GM19043 (cell line): ENCODE measurements around the gene FCHO2.

Source experiments
- ATAC-seq: cut with Tn5 transposase; IDR thresholded peaks from one replicate; pipeline ENCODE4 v1.9.1; 2021; ENCODE audit warnings: low read depth; ENCODE audit not compliant: unreplicated experiment

Gene FCHO2

DNA sequence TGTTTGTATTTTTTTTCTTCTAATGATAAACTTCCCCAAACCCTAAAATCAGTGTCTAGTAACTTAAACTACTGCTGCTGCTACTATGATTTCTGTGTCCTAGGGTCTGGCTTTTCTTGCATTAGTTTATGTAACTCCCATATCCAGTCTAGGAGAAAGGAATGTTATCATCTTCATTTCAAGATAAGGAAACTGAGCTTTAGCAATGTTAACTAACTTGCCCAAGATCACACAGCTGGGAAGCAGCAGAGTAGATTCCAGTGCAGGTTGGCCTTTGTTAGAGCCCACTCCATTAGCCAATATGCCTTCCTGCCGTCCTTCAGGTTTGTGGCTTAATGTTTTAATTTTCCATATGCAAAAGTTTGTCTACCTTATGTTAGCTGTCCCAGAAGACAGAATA lies 175.0 kb downstream of the FCHO2 start:
- no peak for ATAC-seq

GRCh38 chr5:73131711-73132425 lies 176.0 kb downstream of the FCHO2 start:
- no peak for ATAC-seq

- no peak for ATAC-seq
Observed at GRCh38 chr5:73132759-73133158, 176.9 kb downstream of the FCHO2 start.

DNA sequence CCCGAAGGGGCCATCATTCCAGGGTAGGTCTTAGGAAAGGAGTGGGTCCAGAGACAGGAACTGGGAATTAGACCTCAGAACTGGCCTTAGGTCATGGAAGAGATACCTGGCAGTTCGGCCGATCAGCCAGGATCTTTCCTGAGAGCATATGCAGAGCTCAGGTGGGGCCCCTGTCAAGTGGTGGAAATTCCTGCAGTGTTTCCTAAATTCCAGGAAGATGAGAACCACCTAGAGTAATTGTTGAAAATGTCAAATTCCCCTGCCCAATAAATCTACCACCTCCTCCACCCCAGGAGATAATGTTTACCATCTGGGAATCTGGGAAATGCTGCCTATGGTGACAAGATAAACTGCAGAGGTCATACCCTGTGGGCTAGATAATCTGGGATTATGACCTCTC lies 179.2 kb downstream of the FCHO2 start:
- no peak for ATAC-seq

DNA sequence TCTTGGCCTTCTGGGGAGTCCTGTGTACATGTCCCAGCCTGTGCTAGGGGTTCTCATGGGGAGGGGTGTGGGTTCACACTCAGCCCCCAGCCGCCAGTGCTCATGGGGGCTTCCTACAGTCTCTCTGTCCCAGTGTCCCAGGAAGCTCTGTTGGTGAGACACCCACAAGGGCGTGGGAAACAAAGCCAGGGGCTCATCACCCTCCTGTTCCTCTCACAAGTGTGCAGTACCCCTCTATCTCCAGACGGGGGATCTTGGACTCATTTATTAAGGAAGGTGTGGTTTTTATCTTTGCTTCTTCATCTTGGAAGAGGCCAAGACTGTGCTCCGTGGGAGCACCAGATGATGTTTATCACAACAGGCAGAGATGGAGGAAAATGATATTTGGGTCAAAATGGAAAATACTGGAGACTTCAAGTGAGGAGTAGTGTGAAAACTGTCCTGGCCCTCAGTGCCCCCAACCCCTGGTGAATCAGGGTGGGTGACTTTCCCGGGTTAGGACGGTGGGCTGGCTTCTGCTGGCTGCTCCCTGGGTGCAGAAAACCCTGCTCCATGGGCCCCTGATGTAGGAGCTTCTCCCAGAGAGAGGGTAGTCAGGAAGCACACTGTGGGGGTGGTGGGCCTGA lies 179.7 kb downstream of the FCHO2 start:
- no peak for ATAC-seq

DNA sequence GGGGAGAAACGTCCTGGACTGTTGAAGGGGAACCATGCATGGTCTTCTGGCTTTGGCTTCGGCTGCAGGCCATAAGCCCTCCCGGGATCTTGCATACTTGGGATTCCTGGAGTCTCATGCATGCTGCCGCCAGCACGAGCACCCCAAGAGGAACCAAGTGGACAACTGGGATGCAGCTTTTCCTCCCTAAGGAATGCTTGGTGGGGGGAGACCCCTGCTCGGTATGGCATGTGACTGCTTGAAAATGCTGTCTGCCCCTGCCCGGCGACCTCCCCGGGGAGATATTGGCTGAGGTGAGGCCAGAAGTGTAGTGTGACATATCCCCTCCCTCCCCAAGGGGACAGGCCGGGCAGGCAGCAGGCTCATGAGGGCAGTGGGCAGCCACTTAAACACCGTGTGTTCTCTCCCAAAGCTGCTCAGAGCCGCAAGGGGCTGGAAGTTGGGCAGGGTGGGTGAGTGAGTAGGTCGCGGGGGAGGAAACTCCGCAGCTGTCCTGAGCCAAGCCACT lies 180.3 kb downstream of the FCHO2 start:
- ATAC-seq = no peak

DNA sequence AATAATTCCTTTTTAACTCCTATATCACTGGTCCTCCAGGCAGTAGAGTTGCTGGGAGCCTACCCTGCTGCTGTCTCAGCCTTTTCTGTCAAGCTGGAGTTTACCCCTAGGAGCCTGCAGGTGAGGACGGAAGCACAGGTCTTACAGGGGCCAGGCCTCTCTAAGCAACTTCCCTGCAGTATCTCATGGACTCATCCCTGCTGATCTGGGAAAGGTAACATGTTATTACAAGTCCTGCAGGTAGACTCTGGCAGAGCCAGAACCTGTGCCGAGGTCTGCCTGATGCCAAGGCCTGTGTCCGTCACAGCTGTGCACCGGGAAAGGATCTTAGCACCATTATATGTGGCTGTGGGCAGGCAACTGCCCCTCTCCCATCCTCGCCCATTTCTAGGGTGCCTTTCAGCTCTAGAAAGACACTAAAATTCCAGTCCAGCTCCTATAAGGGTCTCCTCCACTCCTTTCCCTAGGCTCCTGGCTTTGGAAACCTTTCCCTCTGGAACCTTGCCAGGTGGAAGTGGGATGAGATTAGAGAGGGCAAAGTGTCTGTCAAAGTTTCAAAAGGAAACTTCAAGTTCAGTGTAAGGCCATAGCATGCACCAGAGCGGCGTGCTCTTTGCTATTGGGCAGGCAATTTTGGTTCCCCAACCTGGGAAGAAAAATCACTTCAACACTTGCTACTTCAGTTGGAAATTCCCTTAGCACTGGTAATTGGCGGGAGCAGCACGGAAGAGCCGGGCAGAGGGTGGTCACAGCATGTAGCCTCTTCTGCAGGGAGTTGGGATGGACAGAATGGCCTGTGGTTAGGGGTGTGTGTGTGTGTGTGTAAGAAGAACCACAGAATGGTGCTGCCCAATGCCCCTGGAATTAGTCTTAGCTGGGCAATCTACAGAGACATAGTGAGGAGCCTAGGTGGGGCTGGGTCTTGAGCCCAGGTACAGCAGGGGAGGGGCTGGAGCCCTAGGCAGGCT lies 182.0 kb downstream of the FCHO2 start:
- ATAC-seq = no peak

GRCh38 chr5:73139485-73139884 lies 183.6 kb downstream of the FCHO2 start:
- ATAC-seq = no peak
